HepG2 (cell line): ENCODE measurements around the gene RGS11. TPM values are rescaled to one million over a fixed set of nuclear protein-coding genes. Genes with fewer than 3 reads are reported as not detected.

Experiments used
- FOSL1 ChIP-seq: sonication (generic); formaldehyde crosslinking; IDR thresholded peaks from 2 replicates; pipeline ENCODE4 v1.9.0; 2021; ENCODE audit warnings: missing genetic modification reagents, borderline replicate concordance
- HNF4G ChIP-seq, 2 experiments: sonication (generic) in 1 of 2; formaldehyde crosslinking in 1 of 2; IDR thresholded peaks; 2 replicates each; pipeline versions ENCODE4 v1.4.0 to v1.6.1; 2011 to 2020; ENCODE audit warnings: borderline replicate concordance in 2 of 2, low read depth in 2 of 2, mild to moderate bottlenecking in 2 of 2, low read length in 1 of 2, missing genetic modification reagents in 1 of 2, moderate library complexity in 1 of 2
- IKZF1 ChIP-seq: fragments of 450-650 bp; IDR thresholded peaks from 2 replicates; pipeline ENCODE4 v1.7.1; 2016
- KAT2B ChIP-seq: fragments of 150-350 bp; IDR thresholded peaks from 2 replicates; pipeline ENCODE4 v1.6.1; 2014; ENCODE audit warnings: low read depth, low read length, borderline replicate concordance
- KDM2A ChIP-seq: sonication (generic); formaldehyde crosslinking; IDR thresholded peaks from 2 replicates; pipeline ENCODE4 v1.4.0; 2020; ENCODE audit warnings: low read depth, missing genetic modification reagents, borderline replicate concordance
- MAFF ChIP-seq: IDR thresholded peaks from 2 replicates; pipeline ENCODE4 v1.6.1; 2011; ENCODE audit warnings: low read depth, low read length, improper control_type of control experiment
- MBD4 ChIP-seq: IDR thresholded peaks from 2 replicates; pipeline ENCODE4 v1.6.1; 2012; ENCODE audit warnings: low read length, inconsistent platforms, borderline replicate concordance
- NCOA5 ChIP-seq: sonication (generic); formaldehyde crosslinking; IDR thresholded peaks from 2 replicates; pipeline ENCODE4 v1.4.0; 2020; ENCODE audit warnings: missing genetic modification reagents
- POLR2A ChIP-seq, 2 experiments: IDR thresholded peaks; 2 replicates each; pipeline ENCODE4 v1.6.1; 2011; ENCODE audit warnings: low read depth in 2 of 2, low read length in 2 of 2, mild to moderate bottlenecking in 1 of 2, moderate library complexity in 1 of 2; ENCODE audit not compliant: insufficient read depth in 1 of 2
- SP1 ChIP-seq, 2 experiments: fragments of 450-650 bp in 1 of 2; sonication (generic) in 1 of 2; formaldehyde crosslinking in 1 of 2; IDR thresholded peaks; 2 replicates each; pipeline versions ENCODE4 v1.4.0 to v1.6.1; 2016 to 2020; ENCODE audit warnings: missing genetic modification reagents in 1 of 2
- SP4 ChIP-seq: sonication (generic); formaldehyde crosslinking; IDR thresholded peaks from 2 replicates; pipeline ENCODE4 v1.8.1; 2023; ENCODE audit warnings: mild to moderate bottlenecking, missing genetic modification reagents
- TCF12 ChIP-seq, 2 experiments: fragments of 450-650 bp in 1 of 2; sonication (generic) in 1 of 2; formaldehyde crosslinking in 1 of 2; IDR thresholded peaks; 2 replicates each; pipeline versions ENCODE4 v1.6.1 to v1.8.0; 2017 to 2022; ENCODE audit warnings: antibody characterized with exemption in 1 of 2, mild to moderate bottlenecking in 1 of 2, missing genetic modification reagents in 1 of 2, moderate library complexity in 1 of 2
- ZBTB44 ChIP-seq: sonication (generic); formaldehyde crosslinking; IDR thresholded peaks from 2 replicates; pipeline ENCODE4 v1.4.0; 2020; ENCODE audit warnings: missing genetic modification reagents
- ZFX ChIP-seq: sonication (generic); formaldehyde crosslinking; IDR thresholded peaks from 2 replicates; pipeline ENCODE4 v1.4.0; 2020; ENCODE audit warnings: mild to moderate bottlenecking, low read depth, missing genetic modification reagents, moderate library complexity
- ZNF207 ChIP-seq: fragments of 450-650 bp; IDR thresholded peaks from 2 replicates; pipeline ENCODE4 v1.6.1; 2016; ENCODE audit warnings: antibody characterized with exemption, borderline replicate concordance
- ZNF496 ChIP-seq: sonication (generic); formaldehyde crosslinking; IDR thresholded peaks from 2 replicates; pipeline ENCODE4 v1.8.1; 2023; ENCODE audit warnings: mild to moderate bottlenecking, moderate library complexity, missing genetic modification reagents; ENCODE audit not compliant: insufficient replicate concordance
- ZNF546 ChIP-seq: sonication (generic); formaldehyde crosslinking; conservative IDR thresholded peaks from 2 replicates; pipeline ENCODE4 v1.8.1; 2023; ENCODE audit warnings: mild to moderate bottlenecking, missing genetic modification reagents
- ZNF580 ChIP-seq: IDR thresholded peaks from 2 replicates; pipeline ENCODE4 v1.6.1; 2016; ENCODE audit warnings: low read depth, borderline replicate concordance
- ZNF713 ChIP-seq: sonication (generic); formaldehyde crosslinking; IDR thresholded peaks from 2 replicates; pipeline ENCODE4 v1.4.0; 2020; ENCODE audit warnings: mild to moderate bottlenecking, missing genetic modification reagents
- ZSCAN30 ChIP-seq: sonication (generic); formaldehyde crosslinking; IDR thresholded peaks from 2 replicates; pipeline ENCODE4 v1.5.0; 2020; ENCODE audit warnings: mild to moderate bottlenecking, missing genetic modification reagents
- polyA plus RNA-seq, 8 experiments: library from polyadenylated mRNA; depleted of rRNA in 3 of 8; stranded (reverse) in 7 of 8; unstranded in 1 of 8; fragments of >200 nt; fragmentation: Illumina TruSeq in 4 of 8; extraction: Trizol in 4 of 8; gene quantifications; 2 replicates each; pipeline versions ENCODE4 v1.2.1 to v1.2.3, GENCODE V29; 2011 to 2016; ENCODE audit warnings: low read depth in 4 of 8, missing spikeins in 1 of 8, mixed read lengths in 1 of 8; ENCODE audit not compliant: insufficient read depth in 1 of 8
- total RNA-seq, 5 experiments: library from RNA; depleted of rRNA; stranded (reverse); fragments of >200 nt; fragmentation: Illumina TruSeq; extraction: Trizol; gene quantifications; 2 replicates each; pipeline ENCODE4 v1.2.3, GENCODE V29; 2016; ENCODE audit warnings: low read depth in 1 of 5
- TF ChIP-seq, protein P1 (sequence below): sonication (generic); formaldehyde crosslinking; IDR thresholded peaks from 2 replicates; pipeline ENCODE4 v1.4.0; 2020; ENCODE audit warnings: missing genetic modification reagents, low read depth, mild to moderate bottlenecking, borderline replicate concordance
- TF ChIP-seq, protein P2 (sequence below): IDR thresholded peaks from 2 replicates; pipeline ENCODE4 v1.6.1; 2016; ENCODE audit warnings: mild to moderate bottlenecking
- TF ChIP-seq, protein P3 (sequence below): sonication (generic); formaldehyde crosslinking; IDR thresholded peaks from 2 replicates; pipeline ENCODE4 v1.8.0; 2022; ENCODE audit warnings: missing genetic modification reagents, mild to moderate bottlenecking, borderline replicate concordance

The RGS11 gene
- total and polyA plus RNA-seq, 2 of the 13 experiments (the other 11 are each of a cell fraction or from before 2014, with no cell fraction given), result 0.11 TPM; not detected in 1

GRCh38 chr16:228852-229730 lies 46.7 kb downstream of the RGS11 start, which contains the start of gene LUC7L (continued):
- TF ChIP-seq ZNF496 (no peak), TCF12 (IDR thresholded peaks at IDR 0.05) (no peak), TCF12 (CRISPR knock-in tag; IDR thresholded peaks at IDR 0.05) (0 out of 2 replicates have a peak, but pooled peaks have one; percentile 78), ZFX (CRISPR knock-in tag) (peak; percentile 100), SP1 (IDR thresholded peaks at IDR 0.05) (no peak), SP1 (CRISPR knock-in tag; IDR thresholded peaks at IDR 0.05) (peak; percentile 43; the same call in 1 of the 2 replicates), ZNF546 (peak; percentile 97), ZSCAN30 (CRISPR knock-in tag) (peak; percentile 97), ZNF580 (CRISPR knock-in tag) (peak; percentile 99), ZNF207 (no peak), NCOA5 (CRISPR knock-in tag) (no peak), ZBTB44 (peak; percentile 90), IKZF1 (no peak), MAFF (no peak), HNF4G (IDR thresholded peaks at IDR 0.05; ENCODE audit: borderline replicate concordance, low read depth, low read length) (no peak), HNF4G (CRISPR knock-in tag; IDR thresholded peaks at IDR 0.05; ENCODE audit: borderline replicate concordance, low read depth) (peak; percentile 77; the same call in 1 of the 2 replicates), FOSL1 (CRISPR knock-in tag) (0 out of 2 replicates have a peak, but pooled peaks have one; percentile 40), ZNF713 (0 out of 2 replicates have a peak, but pooled peaks have one; percentile 42), POLR2A (IDR thresholded peaks at IDR 0.05; ENCODE audit: insufficient read depth in 1 of 2, low read depth in 2 of 2, low read length in 2 of 2) (peak; percentile 85 to 97), KDM2A (CRISPR knock-in tag) (peak; percentile 96), SP4 (CRISPR knock-in tag) (peak; percentile 89), KAT2B (no peak), MBD4 (no peak)
- TF ChIP-seq, protein P1, sequence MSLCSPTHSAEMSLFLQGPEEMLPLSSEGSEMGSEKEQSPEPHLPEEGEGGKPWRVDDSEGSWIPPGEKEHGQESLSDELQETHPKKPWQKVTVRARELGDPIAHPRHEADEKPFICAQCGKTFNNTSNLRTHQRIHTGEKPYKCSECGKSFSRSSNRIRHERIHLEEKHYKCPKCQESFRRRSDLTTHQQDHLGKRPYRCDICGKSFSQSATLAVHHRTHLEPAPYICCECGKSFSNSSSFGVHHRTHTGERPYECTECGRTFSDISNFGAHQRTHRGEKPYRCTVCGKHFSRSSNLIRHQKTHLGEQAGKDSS, result peak; percentile 89; the same call in 1 of the 2 replicates
- TF ChIP-seq, protein P2, sequence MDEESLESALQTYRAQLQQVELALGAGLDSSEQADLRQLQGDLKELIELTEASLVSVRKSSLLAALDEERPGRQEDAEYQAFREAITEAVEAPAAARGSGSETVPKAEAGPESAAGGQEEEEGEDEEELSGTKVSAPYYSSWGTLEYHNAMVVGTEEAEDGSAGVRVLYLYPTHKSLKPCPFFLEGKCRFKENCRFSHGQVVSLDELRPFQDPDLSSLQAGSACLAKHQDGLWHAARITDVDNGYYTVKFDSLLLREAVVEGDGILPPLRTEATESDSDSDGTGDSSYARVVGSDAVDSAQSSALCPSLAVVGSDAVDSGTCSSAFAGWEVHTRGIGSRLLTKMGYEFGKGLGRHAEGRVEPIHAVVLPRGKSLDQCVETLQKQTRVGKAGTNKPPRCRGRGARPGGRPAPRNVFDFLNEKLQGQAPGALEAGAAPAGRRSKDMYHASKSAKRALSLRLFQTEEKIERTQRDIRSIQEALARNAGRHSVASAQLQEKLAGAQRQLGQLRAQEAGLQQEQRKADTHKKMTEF (CRISPR knock-in tag), result peak; percentile 99
- TF ChIP-seq, protein P3, sequence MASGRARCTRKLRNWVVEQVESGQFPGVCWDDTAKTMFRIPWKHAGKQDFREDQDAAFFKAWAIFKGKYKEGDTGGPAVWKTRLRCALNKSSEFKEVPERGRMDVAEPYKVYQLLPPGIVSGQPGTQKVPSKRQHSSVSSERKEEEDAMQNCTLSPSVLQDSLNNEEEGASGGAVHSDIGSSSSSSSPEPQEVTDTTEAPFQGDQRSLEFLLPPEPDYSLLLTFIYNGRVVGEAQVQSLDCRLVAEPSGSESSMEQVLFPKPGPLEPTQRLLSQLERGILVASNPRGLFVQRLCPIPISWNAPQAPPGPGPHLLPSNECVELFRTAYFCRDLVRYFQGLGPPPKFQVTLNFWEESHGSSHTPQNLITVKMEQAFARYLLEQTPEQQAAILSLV, result peak; percentile 98
